IPS-NIHi7 (cell line): ENCODE data around the gene KCNJ6.

ENCODE experiments used
- DNase-seq: peaks from one replicate; pipeline ENCODE4 v3.0.0; 2012; ENCODE audit warnings: mixed read lengths; ENCODE audit errors: extremely low spot score

KCNJ6 gene

GRCh38 chr21:37574316-37574715, 341.9 kb downstream of the KCNJ6 start:
- DNase-seq, result no peak

GRCh38 chr21:37571442-37571841, 344.8 kb downstream of the KCNJ6 start:
- no peak for DNase-seq

DNA sequence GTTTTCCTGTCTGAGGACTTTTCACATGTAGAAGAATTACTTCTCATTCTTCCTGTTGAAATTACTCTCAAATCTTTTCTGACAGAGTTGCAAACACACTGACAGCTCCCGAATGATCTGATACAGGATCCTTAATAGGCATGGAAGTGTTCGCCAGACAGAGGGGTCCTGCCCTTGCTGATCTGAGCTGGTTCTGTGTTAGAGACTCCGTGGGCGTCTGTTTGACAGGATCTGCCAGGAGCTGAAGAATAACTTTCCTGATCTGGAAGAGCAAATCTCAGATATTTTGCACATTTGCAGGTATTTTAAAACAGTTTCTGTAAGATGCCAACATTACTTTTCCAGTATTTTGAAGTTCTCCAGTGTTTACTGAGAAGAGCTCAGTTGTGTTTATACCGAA, 347.3 kb downstream of the KCNJ6 start:
- DNase-seq, result no peak

GRCh38 chr21:37568415-37568814, 347.8 kb downstream of the KCNJ6 start:
- DNase-seq, result no peak

DNA sequence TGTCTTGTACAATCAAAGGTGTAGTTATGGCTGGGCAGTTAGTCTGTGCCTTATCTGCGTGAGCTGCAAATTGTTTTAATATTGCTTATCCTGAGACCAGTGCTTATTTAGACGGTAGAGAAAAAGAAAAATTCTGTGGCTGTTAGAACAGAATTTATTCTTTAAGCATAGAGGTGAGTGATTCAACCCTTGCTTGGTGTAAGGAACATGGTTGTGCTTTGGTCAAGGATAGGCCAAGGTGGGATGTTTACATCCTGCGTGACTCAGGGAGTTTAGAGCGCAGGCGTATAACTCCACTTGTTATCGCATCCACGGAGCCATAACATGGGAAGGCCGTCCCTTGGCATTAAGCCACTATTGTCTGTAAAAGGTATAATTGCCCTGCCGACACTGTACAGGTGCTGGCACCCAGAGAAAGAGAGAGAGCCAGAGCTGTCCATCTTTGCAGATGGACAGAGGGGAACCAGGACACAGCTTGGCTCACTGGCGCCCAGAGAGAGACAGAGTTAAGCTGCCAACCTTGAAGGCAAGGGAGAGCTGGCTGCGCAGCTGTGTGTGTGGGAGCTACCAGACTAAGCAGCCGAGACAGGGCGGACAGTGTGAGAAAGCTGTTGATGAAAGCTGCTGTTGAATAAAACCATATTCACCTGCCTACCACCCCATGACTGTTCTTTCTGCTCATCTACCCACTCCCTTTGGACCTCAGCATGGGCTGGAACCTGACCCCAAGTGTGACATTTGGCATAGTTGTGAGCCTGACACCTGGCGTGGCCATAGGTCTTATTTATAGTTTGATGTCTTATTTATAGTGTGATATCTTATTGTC, 349.3 kb downstream of the KCNJ6 start:
- no peak for DNase-seq

GRCh38 chr21:37565530-37566223, 350.6 kb downstream of the KCNJ6 start:
- DNase-seq, result no peak

DNA sequence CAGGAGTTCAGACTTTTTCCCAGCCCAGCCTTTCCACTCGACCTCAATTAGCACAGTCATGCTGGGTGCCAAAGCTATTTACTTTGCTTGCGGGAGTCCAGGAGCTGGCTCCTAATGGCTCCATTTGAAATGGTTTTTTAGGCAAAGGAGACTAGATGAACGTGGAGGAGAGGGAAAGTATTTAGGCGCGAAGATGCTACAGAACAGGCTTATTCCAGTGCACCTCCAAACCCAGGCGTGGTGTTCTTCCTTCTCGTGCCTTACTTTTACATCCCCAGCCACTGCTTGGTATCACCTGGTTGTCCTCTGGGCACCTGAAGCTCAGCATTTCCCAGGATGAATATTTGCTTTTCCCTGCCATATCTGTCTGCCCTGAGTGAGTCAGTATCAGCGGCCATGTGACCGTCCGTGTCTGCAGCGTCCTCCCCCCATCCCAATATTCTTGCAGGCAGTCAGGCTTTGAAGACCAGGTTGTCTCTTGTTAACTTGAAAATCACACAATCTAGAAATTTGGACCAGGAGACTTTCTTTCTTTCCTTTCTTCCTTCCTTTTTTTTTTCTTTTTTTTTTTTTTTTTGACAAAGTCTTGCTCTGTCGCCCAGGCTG, 351.2 kb downstream of the KCNJ6 start:
- peak; percentile 22 for DNase-seq

GRCh38 chr21:37564341-37564923, 351.8 kb downstream of the KCNJ6 start:
- DNase-seq, result peak; percentile 67

GRCh38 chr21:37563641-37564340, 352.5 kb downstream of the KCNJ6 start:
- DNase-seq, result peak; percentile 96

DNA sequence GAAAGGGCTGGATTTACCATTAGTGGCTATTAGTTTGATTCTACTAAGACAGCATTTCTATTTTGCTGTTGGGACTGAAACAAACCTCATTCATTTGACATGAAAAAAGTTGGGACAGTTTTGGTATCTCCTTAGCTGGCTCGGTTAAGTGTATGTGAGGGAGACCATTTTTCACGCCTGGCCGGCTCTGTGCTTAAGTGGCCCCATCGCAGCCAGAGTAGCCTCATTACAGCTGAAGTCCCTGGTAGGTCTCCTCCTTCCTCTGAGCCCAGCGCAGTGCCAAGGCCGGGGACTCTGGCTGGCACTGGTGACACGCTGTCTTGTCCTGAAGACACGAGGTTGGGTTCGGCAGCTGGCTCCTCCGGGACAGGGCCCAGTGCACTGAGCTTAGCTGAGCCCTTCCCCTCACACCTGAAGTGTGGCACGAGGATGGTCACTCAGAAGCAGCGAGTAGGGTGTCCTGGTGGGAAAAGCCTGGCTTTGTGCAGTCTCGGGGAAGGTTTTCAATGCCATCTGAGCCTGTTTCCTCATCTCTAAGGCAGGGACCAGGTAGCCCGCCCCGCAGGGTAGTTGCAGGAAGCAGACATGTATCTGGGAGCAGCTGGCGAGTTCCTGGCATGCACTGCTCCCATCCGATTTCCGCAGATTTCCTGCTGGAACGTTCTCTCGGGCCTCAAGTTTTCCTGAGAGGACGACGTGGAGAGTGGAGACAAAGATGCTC, 353.2 kb downstream of the KCNJ6 start:
- no peak for DNase-seq

GRCh38 chr21:37561941-37562919, 354.0 kb downstream of the KCNJ6 start:
- no peak for DNase-seq

- no peak for DNase-seq
Measured at GRCh38 chr21:37561506-37561905, 354.8 kb downstream of the KCNJ6 start.

GRCh38 chr21:37560385-37560784, 355.9 kb downstream of the KCNJ6 start:
- DNase-seq, result no peak

GRCh38 chr21:37558676-37559211, 357.5 kb downstream of the KCNJ6 start:
- DNase-seq, result no peak
